RWPE2 (cell line): ENCODE results near the gene CSNK1G1.
A peak's percentile ranks its signal among the peaks of the same experiment; 100 is the strongest.

ENCODE experiments used
- ATAC-seq: fragments of 200-7000 bp; cut with Tn5 transposase; 3 replicates; pipeline ENCODE4 v1.9.1; 2021; ENCODE audit warnings: low read depth
- DNase-seq: peaks from one replicate; pipeline ENCODE4 v3.0.0-alpha.2; 2020; ENCODE audit warnings: low spot score
- H3K27ac ChIP-seq: fragments of 450-650 bp; 2 replicates; pipeline ENCODE4 v1.5.1; 2017; ENCODE audit warnings: mild to moderate bottlenecking; ENCODE audit not compliant: poor library complexity, severe bottlenecking
- H3K27me3 ChIP-seq: fragments of 250-450 bp; sonication (Bioruptor Pico); 2 replicates; pipeline ENCODE4 v1.5.1; 2021; ENCODE audit warnings: mild to moderate bottlenecking, moderate library complexity; ENCODE audit not compliant: insufficient read depth, poor library complexity, severe bottlenecking
- H3K36me3 ChIP-seq: fragments of 250-450 bp; sonication (Bioruptor Pico); 2 replicates; pipeline ENCODE4 v1.5.1; 2020; ENCODE audit warnings: low read depth, mild to moderate bottlenecking, moderate library complexity
- H3K4me1 ChIP-seq: fragments of 250-450 bp; sonication (Bioruptor Pico); 2 replicates; pipeline ENCODE4 v1.5.1; 2021; ENCODE audit warnings: mild to moderate bottlenecking, moderate library complexity; ENCODE audit not compliant: insufficient read depth, poor library complexity, severe bottlenecking
- H3K4me3 ChIP-seq: fragments of 250-450 bp; sonication (Bioruptor Pico); 2 replicates; pipeline ENCODE4 v1.5.1; 2021; ENCODE audit warnings: mild to moderate bottlenecking, moderate library complexity; ENCODE audit not compliant: severe bottlenecking
- H3K9me3 ChIP-seq: fragments of 250-450 bp; sonication (Bioruptor Pico); 2 replicates; pipeline ENCODE4 v1.5.1; 2021; ENCODE audit warnings: mild to moderate bottlenecking, moderate library complexity; ENCODE audit not compliant: severe bottlenecking
- CTCF ChIP-seq: fragments of 450-650 bp; IDR thresholded peaks from one replicate; pipeline ENCODE4 v1.5.1; 2017; ENCODE audit warnings: mild to moderate bottlenecking, moderate library complexity; ENCODE audit not compliant: poor library complexity, severe bottlenecking

CSNK1G1 gene

GRCh38 chr15:64144192-64144564, 211.8 kb downstream of the CSNK1G1 start:
- Histone ChIP-seq H3K36me3 (peaks cover 19% of the 10 kb centered on the region), H3K9me3 (no peaks in the 10 kb centered on the region), H3K27me3 (no peaks in the 10 kb centered on the region), H3K4me1 (no peaks in the 10 kb centered on the region), H3K4me3 (no peak overlapping the region), H3K27ac (no peak overlapping the region)
- TF ChIP-seq CTCF = no peak
- no peak for ATAC-seq
- DNase-seq = no peak

- no peak overlapping the region for H3K4me3 ChIP-seq
- H3K27ac ChIP-seq = no peak overlapping the region
- ATAC-seq = no peak
- H3K36me3 ChIP-seq = peaks cover 27% of the 10 kb centered on the region
- H3K27me3 ChIP-seq = no peaks in the 10 kb centered on the region
- no peaks in the 10 kb centered on the region for H3K9me3 ChIP-seq
- H3K4me1 ChIP-seq = no peaks in the 10 kb centered on the region
- DNase-seq = no peak
- no peak for TF ChIP-seq CTCF
These were observed 212.7 kb downstream of the CSNK1G1 start for GRCh38 chr15:64143276-64143675.

GRCh38 chr15:64141798-64142512, 214.0 kb downstream of the CSNK1G1 start:
- H3K27ac ChIP-seq = no peak overlapping the region
- no peak for ATAC-seq
- H3K36me3 ChIP-seq = peaks cover 39% of the 10 kb centered on the region

GRCh38 chr15:64138331-64138941, 217.5 kb downstream of the CSNK1G1 start:
- H3K9me3 ChIP-seq = no peaks in the 10 kb centered on the region
- peaks cover 63% of the 10 kb centered on the region for H3K36me3 ChIP-seq
- H3K4me3 ChIP-seq = no peak overlapping the region
- H3K27ac ChIP-seq = no peak overlapping the region
- ATAC-seq (no peak), DNase-seq (no peak)
- TF ChIP-seq CTCF = no peak
- no peaks in the 10 kb centered on the region for H3K27me3 ChIP-seq
- H3K4me1 ChIP-seq = no peaks in the 10 kb centered on the region

More at GRCh38 chr15:64141798-64142512, 214.0 kb downstream of the CSNK1G1 start:
- no peak overlapping the region for H3K4me3 ChIP-seq
- H3K9me3 ChIP-seq = no peaks in the 10 kb centered on the region
- no peaks in the 10 kb centered on the region for H3K4me1 ChIP-seq
- TF ChIP-seq CTCF = no peak
- H3K27me3 ChIP-seq = no peaks in the 10 kb centered on the region
- no peak for DNase-seq

- Histone ChIP-seq H3K36me3 (peaks cover 72% of the 10 kb centered on the region), H3K9me3 (no peaks in the 10 kb centered on the region), H3K27me3 (no peaks in the 10 kb centered on the region), H3K4me3 (no peak overlapping the region), H3K4me1 (no peaks in the 10 kb centered on the region), H3K27ac (no peak overlapping the region)
- TF ChIP-seq CTCF = no peak
- DNase-seq (no peak), ATAC-seq (peak; percentile 9; the same call in 2 of the 3 replicates)
These were observed 218.6 kb downstream of the CSNK1G1 start for GRCh38 chr15:64137226-64137833.
